Omental fat pad (tissue), 4 donors: ENCODE data around the gene XCR1. TPM values are rescaled to one million over a fixed set of nuclear protein-coding genes. Genes with fewer than 3 reads are reported as not detected.

Experiments
- ATAC-seq: fragments of 150-250 bp; one replicate; pipeline ENCODE4 v1.9.1; 2016; ENCODE audit warnings: mild to moderate bottlenecking, moderate library complexity; ENCODE audit not compliant: low FRiP score
- DNase-seq: peaks from one replicate; pipeline ENCODE4 v3.0.0-alpha.2; 2019; ENCODE audit warnings: low spot score
- total RNA-seq, 4 donors: library from RNA; depleted of rRNA; stranded (reverse); fragments of >200 nt; gene quantifications; one replicate each; pipeline ENCODE4 v1.1.0, GENCODE V29; 2016
- TF ChIP-seq, protein P1 (sequence below), 3 donors: fragments of 450-650 bp; IDR thresholded peaks; one replicate each; pipeline ENCODE4 v1.5.1; 2016 to 2017; ENCODE audit warnings: antibody characterized with exemption in 3 of 3, mild to moderate bottlenecking in 3 of 3, moderate library complexity in 2 of 3

XCR1 gene
- total RNA-seq, 4 donors from 2014 or later, result 0.06 to 0.12 (median 0.09) TPM; not detected in 1

DNA sequence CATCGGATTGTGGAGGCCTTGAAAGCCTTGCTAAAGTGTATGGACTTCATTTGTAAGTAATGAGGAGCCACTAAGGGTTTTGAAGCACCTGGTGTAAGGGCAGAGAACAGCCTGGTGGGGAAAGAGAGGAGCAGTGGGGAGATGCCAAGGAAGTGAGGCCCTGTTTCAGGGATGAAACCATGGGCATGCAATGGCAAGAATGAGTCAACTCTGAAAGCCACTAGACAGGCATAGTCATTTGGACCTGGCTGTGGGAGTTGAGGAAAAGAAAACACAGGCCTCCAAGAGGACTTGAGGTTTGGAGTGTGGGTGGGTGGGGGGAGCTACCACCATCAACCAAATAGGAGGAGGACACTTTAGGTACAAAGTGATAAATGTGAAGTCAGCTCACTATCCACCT, 7.6 kb downstream of the XCR1 start:
- no peak for ATAC-seq
- DNase-seq, result no peak
- TF ChIP-seq, protein P1, sequence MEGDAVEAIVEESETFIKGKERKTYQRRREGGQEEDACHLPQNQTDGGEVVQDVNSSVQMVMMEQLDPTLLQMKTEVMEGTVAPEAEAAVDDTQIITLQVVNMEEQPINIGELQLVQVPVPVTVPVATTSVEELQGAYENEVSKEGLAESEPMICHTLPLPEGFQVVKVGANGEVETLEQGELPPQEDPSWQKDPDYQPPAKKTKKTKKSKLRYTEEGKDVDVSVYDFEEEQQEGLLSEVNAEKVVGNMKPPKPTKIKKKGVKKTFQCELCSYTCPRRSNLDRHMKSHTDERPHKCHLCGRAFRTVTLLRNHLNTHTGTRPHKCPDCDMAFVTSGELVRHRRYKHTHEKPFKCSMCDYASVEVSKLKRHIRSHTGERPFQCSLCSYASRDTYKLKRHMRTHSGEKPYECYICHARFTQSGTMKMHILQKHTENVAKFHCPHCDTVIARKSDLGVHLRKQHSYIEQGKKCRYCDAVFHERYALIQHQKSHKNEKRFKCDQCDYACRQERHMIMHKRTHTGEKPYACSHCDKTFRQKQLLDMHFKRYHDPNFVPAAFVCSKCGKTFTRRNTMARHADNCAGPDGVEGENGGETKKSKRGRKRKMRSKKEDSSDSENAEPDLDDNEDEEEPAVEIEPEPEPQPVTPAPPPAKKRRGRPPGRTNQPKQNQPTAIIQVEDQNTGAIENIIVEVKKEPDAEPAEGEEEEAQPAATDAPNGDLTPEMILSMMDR (IDR thresholded peaks at IDR 0.05), result no peak

DNA sequence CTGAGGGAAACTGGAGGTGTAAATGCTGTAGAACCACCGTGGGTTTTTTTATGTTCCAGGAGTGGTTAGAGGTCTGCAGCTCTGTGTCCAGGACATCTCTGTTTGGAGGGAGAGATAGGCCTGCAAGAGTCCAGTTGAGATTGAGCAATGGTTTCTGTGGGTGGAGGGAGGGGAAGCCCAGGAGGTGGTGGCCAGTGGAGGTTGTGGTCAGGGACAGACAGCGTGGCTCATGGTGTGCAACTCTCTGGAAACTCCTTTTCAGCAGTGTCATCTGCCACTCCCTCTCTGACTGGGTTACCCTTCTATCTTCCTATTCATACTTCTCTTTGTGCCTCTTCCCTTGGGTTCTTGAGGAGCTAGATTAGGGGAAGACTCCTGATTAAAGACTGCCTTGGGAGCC, 9.6 kb downstream of the XCR1 start:
- TF ChIP-seq, protein P1 (IDR thresholded peaks at IDR 0.05), result no peak
- ATAC-seq (no peak), DNase-seq (no peak)

DNA sequence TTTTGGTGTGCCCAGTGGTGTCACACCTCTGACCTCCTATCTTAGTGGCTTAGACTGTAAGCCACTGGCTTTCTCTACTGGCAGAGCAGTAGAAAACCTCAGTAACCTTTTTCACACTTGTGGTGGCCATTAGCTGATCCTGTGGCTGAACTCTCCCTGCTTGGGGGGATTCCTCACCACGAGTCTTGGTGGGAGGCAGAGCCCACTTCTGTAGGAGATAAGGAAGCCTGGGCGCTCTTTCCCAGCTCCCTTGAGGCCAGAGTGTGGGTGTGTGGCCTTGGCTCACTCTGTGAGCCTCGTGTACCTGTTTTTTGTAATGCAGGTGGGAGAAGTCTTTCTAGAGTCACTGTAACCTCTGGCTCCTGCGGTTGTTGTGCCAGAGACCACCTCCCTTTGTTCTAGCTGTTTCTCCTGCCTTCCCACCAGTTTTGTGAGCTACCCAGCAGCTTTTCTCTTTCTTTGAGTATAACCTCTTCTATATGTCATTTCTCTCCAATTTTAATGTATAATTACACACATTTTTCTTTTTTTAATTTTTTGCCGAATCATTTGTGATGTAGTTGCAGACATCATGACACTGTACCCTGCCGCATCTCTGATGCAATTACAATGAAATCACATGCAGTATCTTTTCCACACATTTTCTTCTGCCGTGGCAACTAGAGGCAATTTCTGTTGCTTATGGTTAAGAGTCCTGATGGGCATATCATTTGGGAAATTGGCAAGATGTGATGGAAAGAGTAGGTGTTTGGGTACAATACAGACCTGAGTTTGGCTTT, 13.8 kb downstream of the XCR1 start:
- TF ChIP-seq, protein P1 (IDR thresholded peaks at IDR 0.05), result no peak
- ATAC-seq, result no peak

DNA sequence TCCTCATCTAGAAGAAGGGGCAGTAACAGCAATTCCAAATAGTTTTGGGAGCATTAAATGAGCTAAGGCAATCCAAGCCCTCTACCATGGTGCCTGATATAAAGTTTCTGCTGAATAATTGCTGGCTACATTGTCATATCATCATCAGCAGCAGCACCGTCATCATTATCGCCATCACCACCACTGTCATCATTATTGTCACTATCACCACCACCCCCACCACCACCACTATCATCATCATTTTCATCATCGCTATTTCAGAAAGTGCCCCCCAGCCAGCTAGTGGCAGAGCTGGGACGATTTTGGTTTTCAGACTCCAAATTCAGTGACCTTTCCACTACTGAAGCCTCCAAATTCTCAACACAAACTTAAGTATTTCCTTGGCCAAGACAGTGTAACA, 15.0 kb downstream of the XCR1 start:
- DNase-seq, result no peak
- no peak for ATAC-seq
- TF ChIP-seq, protein P1 (IDR thresholded peaks at IDR 0.05), result no peak

More for the DNA sequence above, 13.8 kb downstream of the XCR1 start:
- no peak for DNase-seq

DNA sequence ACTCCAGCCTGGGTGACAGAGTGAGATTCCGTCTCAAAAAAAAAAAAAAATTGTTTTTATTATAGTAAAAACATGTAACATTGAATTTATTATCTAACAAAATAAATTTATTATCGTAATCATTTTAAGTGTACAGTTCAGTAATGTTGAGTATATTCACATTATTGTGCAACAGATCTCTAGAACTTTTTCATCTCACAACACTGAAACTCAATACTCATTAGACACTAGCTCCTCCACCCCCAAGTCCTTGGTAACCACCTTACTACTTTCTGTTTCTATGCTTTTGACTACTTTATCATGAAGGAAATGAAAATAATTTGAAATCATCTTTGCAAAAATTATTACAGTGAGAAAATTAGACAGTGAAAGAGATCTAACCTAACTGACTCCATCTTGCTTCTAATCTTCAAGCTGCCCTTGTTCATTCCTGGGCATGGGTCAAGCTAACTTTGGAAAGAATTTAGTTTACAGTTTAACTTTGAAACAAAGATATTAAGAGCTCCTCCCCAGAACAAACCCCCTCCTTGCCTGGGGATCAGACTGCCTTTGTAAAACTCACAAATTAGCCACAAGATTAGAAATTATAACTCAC, 16.7 kb downstream of the XCR1 start:
- ATAC-seq (no peak), DNase-seq (no peak)
- TF ChIP-seq, protein P1 (IDR thresholded peaks at IDR 0.05), result no peak

DNA sequence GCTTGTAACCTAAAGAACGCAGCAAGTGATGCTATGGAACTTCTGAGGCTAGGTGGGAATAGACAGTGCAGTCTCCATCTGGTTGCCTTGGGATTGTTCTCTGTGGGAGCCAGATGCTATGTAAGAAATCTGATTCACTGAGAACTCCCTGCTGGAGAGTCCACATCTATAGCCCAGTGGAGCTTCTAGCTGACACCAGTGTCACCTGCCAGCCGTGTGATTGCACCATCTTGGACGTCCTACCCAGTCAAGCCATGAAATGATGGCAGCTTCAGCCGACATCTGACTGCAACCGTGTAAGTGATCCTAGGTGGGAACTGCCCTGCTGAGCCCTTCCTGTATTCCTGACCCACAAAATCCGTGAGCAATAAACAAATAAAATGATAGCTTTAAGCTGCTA, 19.2 kb downstream of the XCR1 start:
- DNase-seq, result no peak
- TF ChIP-seq, protein P1 (IDR thresholded peaks at IDR 0.05), result no peak
- no peak for ATAC-seq

DNA sequence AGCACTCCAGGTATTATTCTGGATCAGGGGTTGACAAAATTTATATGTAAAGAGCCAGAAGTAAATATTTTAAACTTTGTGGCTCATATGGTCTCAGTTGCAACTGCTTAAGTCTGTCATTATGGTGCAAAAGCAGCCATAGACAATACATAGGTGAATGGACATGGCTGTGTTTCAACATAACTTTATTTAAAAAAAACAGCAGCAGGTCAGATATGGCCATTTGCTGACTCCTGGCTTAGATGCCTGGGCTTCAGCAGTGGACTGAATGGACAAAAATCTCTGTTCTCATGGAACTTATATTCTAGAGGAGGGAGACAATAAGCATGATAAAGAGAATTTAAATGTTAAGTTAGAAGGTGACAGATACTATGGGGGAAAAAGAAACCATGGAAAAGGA, 20.0 kb downstream of the XCR1 start:
- DNase-seq (no peak), ATAC-seq (no peak)
- TF ChIP-seq, protein P1 (IDR thresholded peaks at IDR 0.05), result no peak
